ENCODE measurements around the gene ACSM5. TPM values are rescaled to one million over a fixed set of nuclear protein-coding genes. Genes with fewer than 3 reads are reported as not detected.

The ACSM5 gene
- total and polyA plus RNA-seq, 2 of the 8 experiments (the other 6 are each of a cell fraction or from before 2014, with no cell fraction given): not detected

GRCh38 chr16:20397468-20398074 lies 11.8 kb upstream of the ACSM5 start:
- Histone ChIP-seq H3K36me3 (ENCODE audit: control insufficient read depth in 2 of 4, insufficient read depth in 4 of 4, low read length in 3 of 4) (no peaks in the 10 kb centered on the region), H2AFZ (ENCODE audit: low read length) (no peak overlapping the region), H3K56ac (replicated peaks; ENCODE audit: insufficient read length, low read depth, low read length) (no peak overlapping the region), H3K79me2 (ENCODE audit: control insufficient read depth in 1 of 2, insufficient read depth in 2 of 2, low read length in 2 of 2) (no peaks in the 10 kb centered on the region), H3K79me1 (ENCODE audit: low read depth, low read length) (no peaks in the 10 kb centered on the region), H2BK20ac (ENCODE audit: low read length) (no peak overlapping the region), H3K14ac (ENCODE audit: insufficient read length) (no peak overlapping the region), H4K8ac (ENCODE audit: extremely low read depth, insufficient read depth, low read length) (no peak overlapping the region; the same call in 1 of the 2 replicates), H3K4ac (replicated peaks; ENCODE audit: insufficient read length, low read depth, low read length) (no peak overlapping the region), H3K27ac (ENCODE audit: low read depth, low read length) (no peak overlapping the region), H3K27me3 (replicated peaks in 1 of 4; ENCODE audit: control insufficient read depth in 3 of 4, extremely low read depth in 1 of 4, insufficient read depth in 3 of 4, low read length in 3 of 4) (no peaks in the 10 kb centered on the region), H4K20me1 (replicated peaks in 1 of 2; ENCODE audit: control insufficient read depth in 1 of 2, insufficient read depth in 2 of 2, low read length in 2 of 2) (no peaks in the 10 kb centered on the region), H3K9me3 (ENCODE audit: insufficient read depth in 2 of 2, low read depth in 1 of 2, low read length in 1 of 2) (no peaks in the 10 kb centered on the region), H3K4me3 (ENCODE audit: extremely low read depth in 1 of 4, insufficient read depth in 2 of 4, low read depth in 3 of 4, low read length in 4 of 4) (no peak overlapping the region), H3K4me2 (ENCODE audit: insufficient read depth in 1 of 2, low read depth in 2 of 2, low read length in 2 of 2) (no peak overlapping the region), H2BK5ac (ENCODE audit: low read depth, low read length) (no peak overlapping the region), H3K23ac (ENCODE audit: insufficient read length) (no peak overlapping the region), H4K91ac (replicated peaks; ENCODE audit: insufficient read length, low read length) (no peak overlapping the region), H2BK120ac (replicated peaks; ENCODE audit: low read depth, low read length) (no peak overlapping the region), H2BK12ac (ENCODE audit: low read depth, low read length) (no peak overlapping the region), H2BK15ac (ENCODE audit: low read length) (no peak overlapping the region), H2AK5ac (ENCODE audit: low read depth, low read length) (no peak overlapping the region), H3K23me2 (ENCODE audit: low read depth, low read length) (no peaks in the 10 kb centered on the region), H4K5ac (ENCODE audit: insufficient read length, low read depth, low read length) (no peak overlapping the region), H3K9ac (replicated peaks in 1 of 4; ENCODE audit: extremely low read depth in 1 of 4, low read depth in 3 of 4, low read length in 3 of 4) (no peak overlapping the region), H3K18ac (ENCODE audit: extremely low read depth, low read length) (no peak overlapping the region), H3K4me1 (replicated peaks in 1 of 4; ENCODE audit: control insufficient read depth in 3 of 4, insufficient read depth in 4 of 4, low read length in 3 of 4) (peaks cover 0 to 1% (median 0%) of the 10 kb centered on the region in 4 experiments; a peak in 1 of 7 replicates)
- DNase-seq (ENCODE audit: low read depth in 1 of 2, low spot score in 2 of 2) (no peak), FAIRE-seq (no peak)
- CTCF ChIA-PET (ENCODE audit: partially characterized antibody): interaction anchor here (5.3 kb wide), 1 partner anchor 13 kb away, joined by 41 read pairs; no protein-coding TSS in a partner anchor
- POLR2A ChIA-PET (ENCODE audit: partially characterized antibody): no interaction called here
- TF ChIP-seq RAD21 (IDR thresholded peaks at IDR 0.05 in 1 of 2, conservative IDR thresholded peaks at IDR 0.05 in 1 of 2; ENCODE audit: low read depth in 2 of 2, low read length in 2 of 2) (no peak), HDAC6 (IDR thresholded peaks at IDR 0.05; ENCODE audit: low read depth, low read length) (no peak), EZH2 (IDR thresholded peaks at IDR 0.05; ENCODE audit: low read depth, low read length, severe bottlenecking) (no peak), SP1 (IDR thresholded peaks at IDR 0.05; ENCODE audit: low read depth, low read length) (no peak), TCF12 (IDR thresholded peaks at IDR 0.05; ENCODE audit: low read depth, low read length) (no peak), GABPA (IDR thresholded peaks at IDR 0.05; ENCODE audit: borderline replicate concordance, insufficient read depth, low read length) (no peak), BACH1 (IDR thresholded peaks at IDR 0.05; ENCODE audit: low read length) (no peak), SRF (IDR thresholded peaks at IDR 0.05; ENCODE audit: low read depth, low read length) (no peak), SUZ12 (IDR thresholded peaks at IDR 0.05; ENCODE audit: low read length) (no peak), CHD1 (IDR thresholded peaks at IDR 0.05; ENCODE audit: low read depth, low read length) (no peak), CHD2 (IDR thresholded peaks at IDR 0.05; ENCODE audit: low read length) (no peak)
- TF ChIP-seq, protein P1, sequence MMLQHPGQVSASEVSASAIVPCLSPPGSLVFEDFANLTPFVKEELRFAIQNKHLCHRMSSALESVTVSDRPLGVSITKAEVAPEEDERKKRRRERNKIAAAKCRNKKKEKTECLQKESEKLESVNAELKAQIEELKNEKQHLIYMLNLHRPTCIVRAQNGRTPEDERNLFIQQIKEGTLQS (IDR thresholded peaks at IDR 0.05; ENCODE audit: insufficient read depth, low read depth, low read length): no peak
- 97% methylated on average over 7 of the region's 7 CpGs; no CpG with 5 or more reads in 1 of the 2 experiments for WGBS, 2 experiments (ENCODE audit: extremely low coverage in 1 of 2, insufficient coverage in 1 of 2, insufficient read length in 1 of 2, insufficient replicate concordance in 2 of 2, low coverage in 1 of 2, low lambda C conversion rate in 2 of 2, missing lambda C conversion rate in 1 of 2)
